Coronary artery (tissue), 2 donors: ENCODE results near the gene INSYN2A.

Source experiments
- DNase-seq: peaks from one replicate; pipeline ENCODE4 v3.0.0-alpha.2; 2017; ENCODE audit warnings: low spot score
- H3K27ac ChIP-seq, 2 donors: fragments of 200-600 bp; sonication (generic); one replicate each; pipeline ENCODE4 v1.5.1; 2016 to 2019
- H3K4me3 ChIP-seq: fragments of 200-600 bp; sonication (generic); 2 replicates; pipeline ENCODE4 v1.5.1; 2016; ENCODE audit warnings: mild to moderate bottlenecking, moderate library complexity
- TF ChIP-seq, protein P1 (sequence below): fragments of 200-600 bp; sonication (generic); IDR thresholded peaks from one replicate; pipeline ENCODE4 v1.5.1; 2019; ENCODE audit warnings: antibody characterized with exemption

Gene INSYN2A

GRCh38 chr10:127189226-127189625, 7.2 kb downstream of the INSYN2A start:
- TF ChIP-seq, protein P1, sequence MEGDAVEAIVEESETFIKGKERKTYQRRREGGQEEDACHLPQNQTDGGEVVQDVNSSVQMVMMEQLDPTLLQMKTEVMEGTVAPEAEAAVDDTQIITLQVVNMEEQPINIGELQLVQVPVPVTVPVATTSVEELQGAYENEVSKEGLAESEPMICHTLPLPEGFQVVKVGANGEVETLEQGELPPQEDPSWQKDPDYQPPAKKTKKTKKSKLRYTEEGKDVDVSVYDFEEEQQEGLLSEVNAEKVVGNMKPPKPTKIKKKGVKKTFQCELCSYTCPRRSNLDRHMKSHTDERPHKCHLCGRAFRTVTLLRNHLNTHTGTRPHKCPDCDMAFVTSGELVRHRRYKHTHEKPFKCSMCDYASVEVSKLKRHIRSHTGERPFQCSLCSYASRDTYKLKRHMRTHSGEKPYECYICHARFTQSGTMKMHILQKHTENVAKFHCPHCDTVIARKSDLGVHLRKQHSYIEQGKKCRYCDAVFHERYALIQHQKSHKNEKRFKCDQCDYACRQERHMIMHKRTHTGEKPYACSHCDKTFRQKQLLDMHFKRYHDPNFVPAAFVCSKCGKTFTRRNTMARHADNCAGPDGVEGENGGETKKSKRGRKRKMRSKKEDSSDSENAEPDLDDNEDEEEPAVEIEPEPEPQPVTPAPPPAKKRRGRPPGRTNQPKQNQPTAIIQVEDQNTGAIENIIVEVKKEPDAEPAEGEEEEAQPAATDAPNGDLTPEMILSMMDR = no peak
- no peak overlapping the region for H3K27ac ChIP-seq
- no peak overlapping the region for H3K4me3 ChIP-seq
- no peak for DNase-seq

DNA sequence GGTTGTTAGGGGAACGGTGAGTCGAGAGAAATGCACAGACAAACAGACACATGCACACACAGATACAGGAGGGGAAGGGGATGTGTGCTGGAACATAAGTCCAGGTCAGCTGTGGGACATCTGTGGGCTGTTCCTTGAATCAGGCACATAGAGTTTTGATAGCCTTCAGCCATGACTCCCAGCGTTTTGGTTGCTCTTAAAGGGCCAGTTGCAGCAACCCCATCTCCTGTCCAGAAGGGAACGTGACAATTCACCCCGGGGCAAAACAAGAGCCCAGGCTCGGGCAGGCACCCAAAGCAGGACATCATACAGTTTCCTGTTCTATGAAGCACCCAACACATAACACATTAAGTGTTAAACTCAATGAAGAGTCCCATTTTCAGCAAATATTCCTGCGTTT, 9.6 kb downstream of the INSYN2A start:
- no peak for DNase-seq
- Histone ChIP-seq H3K27ac (no peak overlapping the region), H3K4me3 (no peak overlapping the region)
- TF ChIP-seq, protein P1 = no peak

GRCh38 chr10:127184582-127184981, 11.8 kb downstream of the INSYN2A start:
- Histone ChIP-seq H3K4me3 (no peak overlapping the region), H3K27ac (no peak overlapping the region)
- TF ChIP-seq, protein P1 = no peak
- no peak for DNase-seq

- no peak overlapping the region for H3K4me3 ChIP-seq
- TF ChIP-seq, protein P1 = no peak
- no peak overlapping the region for H3K27ac ChIP-seq
- no peak for DNase-seq
Observed at GRCh38 chr10:127182161-127182560, 14.2 kb downstream of the INSYN2A start.

DNA sequence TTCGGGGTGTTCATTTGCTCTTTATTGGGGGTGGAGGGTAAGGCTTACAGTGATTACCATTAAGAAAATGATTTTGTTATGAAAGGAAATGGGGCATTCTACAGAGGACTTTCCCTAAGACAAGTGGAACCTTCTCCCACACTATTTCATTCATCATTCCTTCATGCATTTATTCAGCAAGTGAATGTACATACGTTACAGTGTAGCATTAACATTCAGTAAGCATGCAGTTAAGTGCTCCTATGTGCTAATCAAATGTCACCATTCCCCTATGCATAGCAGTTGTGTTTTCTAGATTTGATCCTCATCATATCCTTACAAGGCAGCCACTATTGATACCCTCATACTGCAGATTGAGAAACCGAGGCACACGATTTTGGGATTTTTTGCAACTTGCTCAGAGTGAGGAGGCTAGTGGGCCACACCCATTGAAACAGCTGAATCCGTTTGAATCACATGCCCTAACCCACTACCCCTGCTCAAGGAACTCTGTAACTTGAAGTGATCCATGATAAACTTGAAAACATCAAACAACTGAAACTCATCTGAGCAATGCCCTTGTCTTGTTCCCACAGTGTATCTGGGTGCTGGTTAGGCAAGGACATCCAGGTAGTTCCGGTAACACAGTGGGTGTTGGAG, 16.7 kb downstream of the INSYN2A start:
- Histone ChIP-seq H3K27ac (no peak overlapping the region), H3K4me3 (no peak overlapping the region)
- no peak for DNase-seq
- TF ChIP-seq, protein P1 = no peak

DNA sequence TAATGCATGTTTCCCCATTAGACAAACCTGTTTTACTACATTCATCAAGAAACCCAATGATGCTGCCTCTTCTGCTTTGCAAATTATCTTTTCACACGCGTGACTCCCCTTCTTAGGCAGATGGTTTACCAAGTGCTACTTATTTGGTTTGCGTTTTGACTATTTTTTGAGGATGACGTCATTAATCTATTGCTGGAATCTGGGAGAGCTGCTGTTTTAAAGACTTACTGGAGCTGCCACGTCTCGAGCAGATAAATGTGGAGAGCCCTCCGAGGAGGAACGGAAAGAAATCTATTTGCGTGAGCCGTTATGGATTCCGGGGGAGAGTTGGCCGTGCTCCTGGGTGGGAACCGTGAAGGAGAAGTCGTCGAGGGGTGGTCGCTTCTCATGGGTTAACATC, 19.7 kb downstream of the INSYN2A start:
- TF ChIP-seq, protein P1 = no peak
- no peak for DNase-seq
- no peak overlapping the region for H3K27ac ChIP-seq
- H3K4me3 ChIP-seq = no peak overlapping the region

DNA sequence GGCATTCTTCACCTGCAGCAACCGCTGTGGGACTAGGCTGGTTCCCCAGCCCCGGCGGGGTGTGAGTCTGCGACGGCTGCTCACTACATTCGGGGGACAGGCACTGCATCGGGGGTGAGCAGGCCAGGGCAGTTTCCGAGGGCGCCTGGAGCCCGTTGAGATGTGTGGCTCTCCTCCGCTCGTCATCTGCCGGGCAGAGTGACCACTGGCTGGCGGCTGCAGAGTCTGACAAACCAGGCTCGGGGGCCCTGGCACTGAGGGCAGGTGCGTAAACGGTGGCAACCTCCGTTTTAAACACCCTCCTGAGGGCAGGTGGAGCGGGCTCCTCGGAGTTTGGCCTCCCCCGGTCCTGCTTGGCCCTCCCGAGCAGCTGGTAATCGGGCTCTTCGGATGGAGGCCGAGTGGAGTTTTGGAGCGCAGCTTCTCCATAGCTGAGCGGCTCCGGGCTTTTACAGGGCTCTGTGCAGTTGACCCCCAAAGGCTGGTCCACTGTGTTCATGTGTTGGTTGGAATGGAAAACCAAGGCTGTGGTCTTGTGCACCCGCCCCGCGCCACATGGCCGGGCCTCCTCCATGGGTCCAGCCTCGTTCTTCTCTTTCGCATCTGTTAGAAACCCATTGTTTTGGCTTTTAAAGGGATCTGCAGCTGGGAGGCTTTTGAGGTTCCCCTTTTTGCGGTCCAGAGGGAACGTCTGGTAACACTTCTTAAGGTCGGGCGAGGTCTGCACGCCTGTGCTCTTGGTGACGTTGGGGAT, 20.9 kb downstream of the INSYN2A start:
- TF ChIP-seq, protein P1 = no peak
- H3K4me3 ChIP-seq = no peak overlapping the region
- H3K27ac ChIP-seq = no peak overlapping the region
- no peak for DNase-seq
